Vein endothelial cell (primary cell): Measurements from ENCODE around the gene PSAPL1. TPM values are rescaled to one million over a fixed set of nuclear protein-coding genes. Genes with fewer than 3 reads are reported as not detected.

Experiments
- small RNA-seq: library from RNA; depleted of rRNA; stranded (forward); fragments of <200 nt; gene quantifications from one replicate; pipeline ENCODE3, GENCODE V24; 2012
- total RNA-seq: library from RNA; depleted of rRNA; stranded (reverse); fragments of >200 nt; gene quantifications from 2 replicates; pipeline ENCODE4 v1.2.3, GENCODE V29; 2012

PSAPL1 gene
- not detected in 2 replicates for total RNA-seq

GRCh38 chr4:7434766-7435150 is at the start of gene PSAPL1:
PSAPL1 (minus strand) TSS chr4:7434930; CDS start chr4:7434879, 51 bp downstream.

Small RNA genes lying within 50 kb of the gene (small RNA-seq; reads per million reads assigned to genes)
- gene MIR4274, result not detected

Other genes starting within 250 kb of the PSAPL1 start
- gene SORCS2, start 242.4 kb downstream of the PSAPL1 start, total RNA-seq, result under 0.01 TPM in 2 replicates